Measurements from ENCODE around the gene ATP6V0B. TPM values are rescaled to one million over a fixed set of nuclear protein-coding genes. Genes with fewer than 3 reads are reported as not detected.

Gene ATP6V0B
- total and polyA plus RNA-seq, 9 of the 15 experiments (the other 6 are each of a cell fraction or from before 2014, with no cell fraction given): 137 to 328 (median 220) TPM

GRCh38 chr1:43969416-43969745 lies 5.4 kb upstream of the ATP6V0B start (continued):
- TF ChIP-seq PHTF2 (CRISPR knock-in tag; IDR thresholded peaks at IDR 0.05) (no peak), LARP7 (IDR thresholded peaks at IDR 0.05) (peak; percentile 57; the same call in 1 of the 2 replicates), HDAC3 (IDR thresholded peaks at IDR 0.05; ENCODE audit: borderline replicate concordance, partially characterized antibody) (no peak), ARID1B (IDR thresholded peaks at IDR 0.05) (no peak), NFIX (CRISPR knock-in tag; IDR thresholded peaks at IDR 0.05; ENCODE audit: low read depth) (no peak), TGIF2 (CRISPR knock-in tag; IDR thresholded peaks at IDR 0.05) (no peak), MAFK (IDR thresholded peaks at IDR 0.05; ENCODE audit: low read length) (no peak), ZNF76 (CRISPR knock-in tag; IDR thresholded peaks at IDR 0.05; ENCODE audit: borderline replicate concordance) (no peak), MCM3 (IDR thresholded peaks at IDR 0.05) (no peak), NR2C2 (CRISPR knock-in tag; IDR thresholded peaks at IDR 0.05) (no peak), NR2C2 (tag; IDR thresholded peaks at IDR 0.05) (0 out of 2 replicates have a peak, but pooled peaks have one; percentile 92), HBP1 (CRISPR knock-in tag; IDR thresholded peaks at IDR 0.05) (no peak), POLR2H (tag; IDR thresholded peaks at IDR 0.05; ENCODE audit: low read depth) (no peak), ZNF274 (IDR thresholded peaks at IDR 0.05; ENCODE audit: borderline replicate concordance, low read depth, low read length) (no peak), ZFP1 (CRISPR knock-in tag; IDR thresholded peaks at IDR 0.05) (no peak), POLR2AphosphoS2 (IDR thresholded peaks at IDR 0.05; ENCODE audit: low read length) (no peak)
- TF ChIP-seq, protein P1, sequence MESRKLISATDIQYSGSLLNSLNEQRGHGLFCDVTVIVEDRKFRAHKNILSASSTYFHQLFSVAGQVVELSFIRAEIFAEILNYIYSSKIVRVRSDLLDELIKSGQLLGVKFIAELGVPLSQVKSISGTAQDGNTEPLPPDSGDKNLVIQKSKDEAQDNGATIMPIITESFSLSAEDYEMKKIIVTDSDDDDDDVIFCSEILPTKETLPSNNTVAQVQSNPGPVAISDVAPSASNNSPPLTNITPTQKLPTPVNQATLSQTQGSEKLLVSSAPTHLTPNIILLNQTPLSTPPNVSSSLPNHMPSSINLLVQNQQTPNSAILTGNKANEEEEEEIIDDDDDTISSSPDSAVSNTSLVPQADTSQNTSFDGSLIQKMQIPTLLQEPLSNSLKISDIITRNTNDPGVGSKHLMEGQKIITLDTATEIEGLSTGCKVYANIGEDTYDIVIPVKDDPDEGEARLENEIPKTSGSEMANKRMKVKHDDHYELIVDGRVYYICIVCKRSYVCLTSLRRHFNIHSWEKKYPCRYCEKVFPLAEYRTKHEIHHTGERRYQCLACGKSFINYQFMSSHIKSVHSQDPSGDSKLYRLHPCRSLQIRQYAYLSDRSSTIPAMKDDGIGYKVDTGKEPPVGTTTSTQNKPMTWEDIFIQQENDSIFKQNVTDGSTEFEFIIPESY (CRISPR knock-in tag; IDR thresholded peaks at IDR 0.05): peak; percentile 30; the same call in 1 of the 2 replicates
- TF ChIP-seq, protein P2, sequence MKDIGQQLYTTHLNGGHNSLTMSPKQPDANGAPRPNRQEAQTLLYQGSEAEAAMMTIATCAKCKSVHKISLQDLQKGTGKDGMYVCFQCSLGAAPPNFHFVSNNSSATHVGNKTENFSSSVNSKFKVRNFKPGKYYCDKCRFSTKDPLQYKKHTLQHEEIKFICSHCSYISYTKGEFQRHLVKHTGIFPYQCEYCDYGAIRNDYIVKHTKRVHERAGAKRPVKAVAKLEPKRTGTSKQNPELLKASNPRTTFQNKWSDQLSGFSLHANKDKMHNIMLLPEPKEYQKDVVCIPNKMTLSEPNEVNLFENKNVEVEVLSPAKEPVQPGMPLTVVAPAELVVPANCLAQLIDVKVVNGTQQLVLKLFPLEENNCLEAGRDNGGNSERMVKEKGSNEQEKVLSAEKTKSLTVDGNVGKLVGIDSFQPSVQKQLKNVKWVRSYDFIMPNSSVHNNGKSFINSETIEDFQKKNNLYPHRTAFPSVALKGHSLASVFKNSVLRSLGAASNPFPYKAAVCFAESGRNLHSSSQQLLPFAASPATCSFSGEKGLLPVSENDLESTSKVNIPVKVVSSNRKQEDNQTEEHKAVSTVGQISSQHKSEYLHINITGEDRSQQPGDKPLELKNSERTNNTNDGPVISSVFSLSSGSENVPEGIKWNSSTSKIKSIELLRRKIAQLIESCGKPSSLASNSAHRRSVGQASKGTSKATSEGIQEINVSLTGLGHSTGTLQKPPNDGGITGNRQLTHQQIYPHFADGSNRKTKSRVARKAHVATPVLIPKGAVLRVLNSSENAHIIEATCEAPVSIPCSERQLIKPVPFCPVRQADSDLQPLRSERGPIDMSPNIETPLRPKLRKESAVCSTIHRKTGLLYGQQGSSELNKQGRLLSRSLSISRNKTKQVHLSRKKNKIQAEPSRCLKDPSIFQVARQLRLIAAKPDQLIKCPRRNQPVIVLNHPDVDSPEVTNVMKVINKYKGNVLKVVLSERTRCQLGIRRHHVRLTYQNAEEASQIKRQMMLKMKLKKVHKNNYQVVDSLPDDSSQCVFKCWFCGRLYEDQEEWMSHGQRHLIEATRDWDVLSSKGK (CRISPR knock-in tag; IDR thresholded peaks at IDR 0.05): no peak

Measured in K562 (cell line).